ENCODE data around the gene THYN1. TPM values are rescaled to one million over a fixed set of nuclear protein-coding genes. Genes with fewer than 3 reads are reported as not detected.

THYN1 gene
- total RNA-seq: 77.1 and 89.4 TPM in 2 replicates

GRCh38 chr11:134253188-134253993, at the start of gene THYN1, which contains the start of gene ACAD8:
Gene THYN1, minus strand, starts transcription at chr11:134253352. Its CDS starts 470 bp downstream, at chr11:134252882.
Gene ACAD8, plus strand, starts transcription at chr11:134253568. Its CDS starts 33 bp downstream, at chr11:134253601.
- DNase-seq (ENCODE audit: low read depth): peak; percentile 85
- peak within 1 kb of the TSS; percentile 78 for H3K4me3 ChIP-seq (ENCODE audit: low read depth, low read length)
- H3K36me3 ChIP-seq (ENCODE audit: control insufficient read depth, insufficient read depth, low read length): no peaks in the 10 kb centered on the region
- TF ChIP-seq CTCF (IDR thresholded peaks at IDR 0.05; ENCODE audit: insufficient read depth, low read length, poor library complexity, severe bottlenecking): no peak
- no peaks in the 10 kb centered on the region for H3K27me3 ChIP-seq (ENCODE audit: control insufficient read depth, insufficient read depth, low read length)

GRCh38 chr11:134294664-134295063, 41.5 kb upstream of the THYN1 start:
- no peaks in the 10 kb centered on the region for H3K36me3 ChIP-seq (ENCODE audit: control insufficient read depth, insufficient read depth, low read length)
- H3K27me3 ChIP-seq (ENCODE audit: control insufficient read depth, insufficient read depth, low read length): no peaks in the 10 kb centered on the region
- DNase-seq (ENCODE audit: low read depth): no peak
- no peak for TF ChIP-seq CTCF (IDR thresholded peaks at IDR 0.05; ENCODE audit: insufficient read depth, low read length, poor library complexity, severe bottlenecking)
- no peak overlapping the region for H3K4me3 ChIP-seq (ENCODE audit: low read depth, low read length)

DNA sequence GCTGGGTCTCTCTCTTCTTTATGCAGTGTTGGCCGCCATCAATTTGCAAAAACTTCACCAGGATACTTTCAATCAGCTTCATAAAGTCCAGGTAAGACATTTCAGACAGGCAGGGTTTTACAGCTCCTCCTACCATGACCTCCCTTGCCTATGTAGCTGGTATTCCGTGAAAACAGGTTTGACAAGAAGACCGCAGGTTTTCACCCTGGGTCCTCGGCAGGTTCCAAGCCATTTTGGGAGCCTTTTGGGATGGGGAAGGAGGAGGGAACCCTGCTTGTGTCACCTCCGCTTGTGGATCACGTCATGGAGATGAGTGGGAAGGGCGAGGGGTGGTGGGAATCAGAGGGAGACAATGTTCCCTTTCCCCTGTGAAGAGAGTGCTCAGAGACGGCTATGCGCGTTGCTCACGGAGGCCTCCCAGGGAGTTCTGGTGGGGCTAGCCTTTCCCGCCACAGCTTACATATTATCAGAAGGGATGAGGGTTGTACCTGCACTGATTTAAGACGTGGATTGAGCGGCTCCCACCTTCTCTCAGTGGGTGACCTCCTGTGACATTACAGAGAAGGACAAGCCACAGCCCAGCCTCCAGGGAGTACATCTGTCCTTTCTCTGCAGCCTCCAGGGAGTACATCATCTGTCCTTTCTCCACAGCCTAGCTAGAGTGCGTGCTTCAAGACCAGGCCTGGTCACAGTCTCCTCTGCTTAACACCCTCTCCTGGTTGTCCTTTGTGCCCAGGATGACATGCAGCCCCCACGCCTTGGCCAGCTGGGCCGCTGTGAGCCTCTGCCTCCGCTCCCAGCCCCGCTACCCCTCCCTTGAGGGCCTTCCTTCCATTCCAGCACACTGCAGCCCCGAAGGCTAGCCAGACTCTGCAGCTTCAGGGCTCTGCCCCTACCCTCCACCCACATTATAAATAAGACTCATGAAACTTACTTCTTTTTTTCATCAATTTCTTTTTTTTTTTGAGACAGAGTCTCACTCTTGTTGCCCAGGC, 40.3 kb upstream of the THYN1 start:
- no peaks in the 10 kb centered on the region for H3K27me3 ChIP-seq (ENCODE audit: control insufficient read depth, insufficient read depth, low read length)
- no peak overlapping the region for H3K4me3 ChIP-seq (ENCODE audit: low read depth, low read length)
- no peak for DNase-seq (ENCODE audit: low read depth)
- TF ChIP-seq CTCF (IDR thresholded peaks at IDR 0.05; ENCODE audit: insufficient read depth, low read length, poor library complexity, severe bottlenecking): no peak
- no peaks in the 10 kb centered on the region for H3K36me3 ChIP-seq (ENCODE audit: control insufficient read depth, insufficient read depth, low read length)

DNA sequence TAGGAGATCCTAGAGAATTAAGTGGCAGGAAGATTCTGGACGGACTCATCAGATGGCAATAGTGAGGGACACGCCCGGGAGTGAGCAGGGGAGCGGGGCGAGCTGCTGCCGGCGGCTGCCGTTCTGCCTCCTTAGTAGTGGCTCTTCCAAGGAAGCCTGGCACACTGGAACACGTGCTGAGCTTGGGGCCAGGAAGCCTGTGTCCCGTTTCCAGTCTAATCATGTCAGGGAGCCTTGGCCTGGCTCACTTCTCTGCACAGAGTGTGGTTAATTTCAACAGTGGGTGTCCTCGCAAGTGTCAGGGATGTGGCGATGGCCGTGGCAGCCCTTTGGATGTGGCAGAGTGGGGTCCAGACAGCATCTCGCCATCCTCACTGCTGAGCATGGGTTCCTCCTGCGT, 39.5 kb upstream of the THYN1 start:
- no peaks in the 10 kb centered on the region for H3K27me3 ChIP-seq (ENCODE audit: control insufficient read depth, insufficient read depth, low read length)
- H3K4me3 ChIP-seq (ENCODE audit: low read depth, low read length): no peak overlapping the region
- no peak for TF ChIP-seq CTCF (IDR thresholded peaks at IDR 0.05; ENCODE audit: insufficient read depth, low read length, poor library complexity, severe bottlenecking)
- H3K36me3 ChIP-seq (ENCODE audit: control insufficient read depth, insufficient read depth, low read length): no peaks in the 10 kb centered on the region
- DNase-seq (ENCODE audit: low read depth): no peak

GRCh38 chr11:134291196-134291595, 38.0 kb upstream of the THYN1 start:
- H3K4me3 ChIP-seq (ENCODE audit: low read depth, low read length): no peak overlapping the region
- no peak for TF ChIP-seq CTCF (IDR thresholded peaks at IDR 0.05; ENCODE audit: insufficient read depth, low read length, poor library complexity, severe bottlenecking)
- H3K27me3 ChIP-seq (ENCODE audit: control insufficient read depth, insufficient read depth, low read length): no peaks in the 10 kb centered on the region
- no peak for DNase-seq (ENCODE audit: low read depth)
- H3K36me3 ChIP-seq (ENCODE audit: control insufficient read depth, insufficient read depth, low read length): no peaks in the 10 kb centered on the region
